Measurements from ENCODE around the gene CTTNBP2.

CTTNBP2 gene

GRCh38 chr7:117790251-117790650, 83.0 kb downstream of the CTTNBP2 start:
- Mint-ChIP-seq H3K4me3 (no peak overlapping the region), H3K9me3 (no peaks in the 10 kb centered on the region), H3K36me3 (ENCODE audit: low read depth) (peaks cover 32% of the 10 kb centered on the region), H3K27ac (no peak overlapping the region), H3K27me3 (ENCODE audit: low read depth) (no peaks in the 10 kb centered on the region), H3K4me1 (no peaks in the 10 kb centered on the region)
- TF ChIP-seq CTCF (IDR thresholded peaks at IDR 0.05; ENCODE audit: unreplicated experiment in 3 of 3): no peak

- Mint-ChIP-seq H3K9me3 (no peaks in the 10 kb centered on the region), H3K27me3 (ENCODE audit: low read depth) (no peaks in the 10 kb centered on the region), H3K4me1 (peaks cover 6% of the 10 kb centered on the region), H3K4me3 (no peak overlapping the region), H3K27ac (no peak overlapping the region), H3K36me3 (ENCODE audit: low read depth) (peaks cover 21% of the 10 kb centered on the region)
- no peak for TF ChIP-seq CTCF (IDR thresholded peaks at IDR 0.05; ENCODE audit: unreplicated experiment in 3 of 3)
Observed at GRCh38 chr7:117785431-117785830, 87.8 kb downstream of the CTTNBP2 start.

GRCh38 chr7:117784315-117784714, 88.9 kb downstream of the CTTNBP2 start:
- Mint-ChIP-seq H3K4me3 (no peak overlapping the region), H3K36me3 (ENCODE audit: low read depth) (peaks cover 29% of the 10 kb centered on the region), H3K27me3 (ENCODE audit: low read depth) (no peaks in the 10 kb centered on the region), H3K27ac (no peak overlapping the region), H3K4me1 (peaks cover 6% of the 10 kb centered on the region), H3K9me3 (no peaks in the 10 kb centered on the region)
- no peak for TF ChIP-seq CTCF (IDR thresholded peaks at IDR 0.05; ENCODE audit: unreplicated experiment in 3 of 3)

- H3K27me3 Mint-ChIP-seq (ENCODE audit: low read depth): no peaks in the 10 kb centered on the region
- no peak for TF ChIP-seq CTCF (IDR thresholded peaks at IDR 0.05; ENCODE audit: unreplicated experiment in 3 of 3)
- peaks cover 6% of the 10 kb centered on the region for H3K4me1 Mint-ChIP-seq
- H3K36me3 Mint-ChIP-seq (ENCODE audit: low read depth): peaks cover 36% of the 10 kb centered on the region
- no peak overlapping the region for H3K4me3 Mint-ChIP-seq
- H3K9me3 Mint-ChIP-seq: no peaks in the 10 kb centered on the region
- H3K27ac Mint-ChIP-seq: no peak overlapping the region
Observed at GRCh38 chr7:117782761-117783160, 90.5 kb downstream of the CTTNBP2 start.

- H3K9me3 Mint-ChIP-seq: no peaks in the 10 kb centered on the region
- H3K36me3 Mint-ChIP-seq (ENCODE audit: low read depth): peaks cover 40% of the 10 kb centered on the region
- no peaks in the 10 kb centered on the region for H3K27me3 Mint-ChIP-seq (ENCODE audit: low read depth)
- TF ChIP-seq CTCF (IDR thresholded peaks at IDR 0.05; ENCODE audit: unreplicated experiment in 3 of 3): no peak
- no peak overlapping the region for H3K27ac Mint-ChIP-seq
- H3K4me1 Mint-ChIP-seq: peaks cover 6% of the 10 kb centered on the region
- no peak overlapping the region for H3K4me3 Mint-ChIP-seq
Observed at GRCh38 chr7:117781707-117782106, 91.5 kb downstream of the CTTNBP2 start.

GRCh38 chr7:117780832-117781231, 92.4 kb downstream of the CTTNBP2 start:
- H3K4me1 Mint-ChIP-seq: peaks cover 6% of the 10 kb centered on the region
- no peak for TF ChIP-seq CTCF (IDR thresholded peaks at IDR 0.05; ENCODE audit: unreplicated experiment in 3 of 3)
- H3K27me3 Mint-ChIP-seq (ENCODE audit: low read depth): no peaks in the 10 kb centered on the region
- no peak overlapping the region for H3K4me3 Mint-ChIP-seq
- peaks cover 46% of the 10 kb centered on the region for H3K36me3 Mint-ChIP-seq (ENCODE audit: low read depth)
- no peaks in the 10 kb centered on the region for H3K9me3 Mint-ChIP-seq
- H3K27ac Mint-ChIP-seq: peak overlapping the region in 1 of 3 experiments; percentile 35

All from nephron (organoid).